Bone marrow (tissue), 2 donors: Measurements from ENCODE around the gene TOMM40.
A peak's percentile ranks its signal among the peaks of the same experiment; 100 is the strongest.

Source experiments
- DNase-seq, 2 donors: peaks; one replicate each; lab custom pipeline; 2025; lab: John Stamatoyannopoulos, UW

TOMM40 gene

DNA sequence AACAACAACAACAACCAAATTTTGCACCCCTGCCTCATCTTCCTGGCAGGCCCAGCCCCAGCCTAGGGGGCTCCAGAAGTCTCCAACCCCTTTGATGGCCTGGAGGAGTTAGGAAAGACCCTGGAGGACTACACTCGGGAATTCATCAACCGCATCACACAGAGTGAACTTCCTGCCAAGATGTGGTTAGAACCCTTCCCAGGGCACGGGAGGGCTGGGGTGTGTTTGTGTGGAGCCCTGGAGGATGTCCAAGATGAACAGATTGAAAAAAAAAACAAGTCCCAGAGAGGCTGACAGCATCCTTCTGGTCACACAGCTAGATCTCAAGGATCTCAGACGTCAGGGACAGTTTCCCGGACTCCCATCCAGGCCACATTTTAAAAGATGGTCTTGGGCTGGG lies 36.7 kb downstream of the TOMM40 start:
- no peak for DNase-seq

DNA sequence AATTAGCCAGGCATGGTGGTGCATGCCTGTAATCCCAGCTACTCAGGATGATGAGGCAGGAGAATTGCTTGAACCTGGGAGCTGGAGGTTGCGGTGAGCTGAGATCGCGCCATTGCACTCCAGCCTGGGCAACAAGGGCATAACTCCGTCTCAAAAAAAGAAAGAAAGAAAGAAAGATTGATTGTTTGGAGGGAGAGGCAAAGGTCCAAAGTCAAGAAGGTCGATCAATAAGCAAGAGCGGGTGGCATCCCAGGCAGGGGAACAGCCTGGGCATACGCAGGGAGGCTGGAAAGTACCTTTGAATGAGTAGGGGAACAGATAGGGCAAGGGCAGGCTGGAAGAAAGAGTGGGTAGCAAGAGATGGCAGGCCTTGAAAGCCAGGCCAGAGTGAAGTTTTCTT lies 39.0 kb downstream of the TOMM40 start:
- no peak for DNase-seq

DNA sequence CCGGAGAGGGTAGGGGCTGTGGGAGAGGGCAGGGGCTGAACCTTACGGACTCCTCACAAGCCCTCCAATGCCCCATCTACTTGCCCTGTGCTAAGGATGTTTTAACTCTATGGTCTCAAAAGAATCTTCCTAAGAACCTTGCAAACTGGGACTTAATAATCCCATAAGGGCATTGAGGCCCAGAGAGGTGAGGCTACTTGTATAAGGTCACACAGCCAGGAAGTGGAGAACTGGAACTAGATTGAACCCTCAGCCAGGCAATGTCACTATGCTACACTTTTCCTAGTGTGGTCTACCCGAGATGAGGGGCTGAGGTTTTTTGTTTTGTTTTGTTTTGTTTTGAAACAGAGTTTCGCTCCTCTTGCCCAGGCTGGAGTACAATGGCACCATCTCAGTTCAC lies 40.5 kb downstream of the TOMM40 start:
- no peak for DNase-seq

DNA sequence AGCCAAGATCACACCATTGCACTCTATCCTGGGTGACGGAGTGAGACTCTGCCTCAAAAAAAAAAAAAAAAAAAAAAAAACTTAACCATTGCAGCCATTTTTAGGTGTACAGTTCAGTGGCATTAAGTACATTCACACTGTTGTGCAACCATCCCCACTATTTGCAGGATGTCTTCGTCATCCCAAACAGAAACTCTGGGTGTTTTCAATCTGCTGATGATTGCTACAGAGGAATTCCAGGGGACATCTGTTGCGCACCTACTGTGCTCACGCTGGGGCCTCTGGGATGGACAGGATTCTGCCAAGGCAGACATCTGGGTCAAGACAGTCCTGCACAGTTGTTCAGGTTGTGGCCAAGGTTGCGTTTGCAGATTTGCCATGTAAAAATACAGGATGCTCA lies 48.6 kb downstream of the TOMM40 start:
- DNase-seq = no peak

DNA sequence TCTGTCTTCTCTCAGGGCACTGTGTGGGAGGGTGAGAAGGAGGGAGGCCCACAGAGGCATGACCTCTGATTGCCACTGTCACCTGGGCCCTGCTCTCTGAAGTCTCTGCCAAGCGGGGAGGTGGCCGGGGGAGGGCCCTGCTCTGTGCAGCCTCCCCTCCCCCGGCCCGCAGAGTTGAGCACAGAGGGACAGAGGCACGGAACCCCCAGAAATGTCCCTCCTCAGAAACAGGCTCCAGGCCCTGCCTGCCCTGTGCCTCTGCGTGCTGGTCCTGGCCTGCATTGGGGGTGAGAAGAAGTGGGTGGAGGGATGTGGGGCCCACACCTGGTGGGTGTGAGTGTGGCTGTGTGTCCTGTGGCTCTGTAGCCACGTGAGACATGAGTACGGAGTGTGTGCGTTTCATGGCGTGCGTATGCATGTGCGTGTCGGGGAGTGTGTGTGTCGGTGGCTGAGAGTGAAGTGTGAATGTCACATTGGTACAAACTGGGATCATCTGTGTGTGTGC lies 51.1 kb downstream of the TOMM40 start, which contains the start of gene APOC4:
Gene APOC4, plus strand, starts transcription at position 171 of the 505 bp plus-strand sequence. Its CDS starts 41 bp downstream, at position 212.
- no peak for DNase-seq

DNA sequence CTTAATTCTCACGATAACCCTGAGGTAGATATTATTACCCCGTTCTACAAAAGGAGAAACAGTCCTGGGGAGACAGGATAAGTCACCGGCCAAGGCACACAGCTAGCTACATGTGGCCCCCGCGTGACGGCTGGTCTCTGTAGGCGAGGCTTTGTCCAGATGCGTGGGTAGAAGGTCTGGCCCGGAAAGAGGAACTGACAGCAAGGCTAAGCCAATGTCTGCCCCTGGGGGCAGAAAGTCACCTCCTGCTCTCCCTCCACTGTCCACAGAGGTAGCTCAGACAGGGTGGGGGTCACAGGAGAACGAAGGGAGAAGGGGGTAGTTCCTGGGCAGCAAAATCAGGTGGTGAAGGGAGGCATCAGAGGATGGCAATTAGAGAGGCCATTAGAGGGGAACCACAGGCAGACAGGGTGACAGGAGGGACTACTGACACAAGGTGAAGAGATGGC lies 52.8 kb downstream of the TOMM40 start:
- peak; percentile 30 to 31 for DNase-seq

DNA sequence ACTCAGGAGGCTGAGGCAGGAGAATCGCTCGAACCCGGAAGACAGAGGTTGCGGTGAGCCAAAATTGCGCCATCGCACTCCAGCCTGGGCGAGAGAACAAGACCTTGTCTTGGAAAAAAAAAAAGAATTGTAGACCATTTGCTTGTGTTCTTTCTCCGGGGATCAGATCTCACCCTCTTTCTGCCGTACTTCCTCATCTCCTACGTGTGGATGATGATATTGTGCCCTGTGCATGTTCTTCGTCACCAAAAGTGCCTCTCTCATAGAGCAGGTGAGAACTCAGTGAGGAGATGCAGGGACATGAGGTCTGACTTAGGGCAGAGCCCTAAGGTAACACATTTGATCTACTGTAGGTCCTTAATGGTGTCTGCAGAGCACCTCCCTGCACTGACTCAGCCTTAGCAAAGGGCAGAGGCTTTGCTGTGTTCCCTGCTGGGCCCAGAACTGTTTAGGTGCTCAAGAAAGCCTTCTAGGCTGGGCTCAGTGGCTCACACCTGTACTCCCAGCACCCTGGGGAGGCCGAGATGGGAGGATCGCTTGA lies 56.1 kb downstream of the TOMM40 start:
- no peak for DNase-seq

DNA sequence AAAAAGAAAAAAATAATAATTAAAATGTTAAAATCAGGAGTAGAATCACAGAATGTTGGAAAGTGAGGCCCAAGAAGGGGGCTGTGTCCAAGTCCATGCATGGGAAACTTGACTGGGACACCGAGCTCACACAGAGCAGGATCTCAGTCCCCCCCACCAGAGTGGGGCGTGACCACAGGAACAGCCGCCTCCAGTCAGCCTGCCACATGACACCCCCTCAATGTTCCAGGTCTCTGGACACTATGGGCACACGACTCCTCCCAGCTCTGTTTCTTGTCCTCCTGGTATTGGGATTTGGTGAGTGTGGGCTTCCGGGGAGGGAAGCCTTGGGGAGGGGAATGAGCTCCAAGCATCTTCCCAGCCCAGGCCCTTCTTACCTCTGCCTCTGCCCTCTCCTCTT lies 57.2 kb downstream of the TOMM40 start:
- no peak for DNase-seq

DNA sequence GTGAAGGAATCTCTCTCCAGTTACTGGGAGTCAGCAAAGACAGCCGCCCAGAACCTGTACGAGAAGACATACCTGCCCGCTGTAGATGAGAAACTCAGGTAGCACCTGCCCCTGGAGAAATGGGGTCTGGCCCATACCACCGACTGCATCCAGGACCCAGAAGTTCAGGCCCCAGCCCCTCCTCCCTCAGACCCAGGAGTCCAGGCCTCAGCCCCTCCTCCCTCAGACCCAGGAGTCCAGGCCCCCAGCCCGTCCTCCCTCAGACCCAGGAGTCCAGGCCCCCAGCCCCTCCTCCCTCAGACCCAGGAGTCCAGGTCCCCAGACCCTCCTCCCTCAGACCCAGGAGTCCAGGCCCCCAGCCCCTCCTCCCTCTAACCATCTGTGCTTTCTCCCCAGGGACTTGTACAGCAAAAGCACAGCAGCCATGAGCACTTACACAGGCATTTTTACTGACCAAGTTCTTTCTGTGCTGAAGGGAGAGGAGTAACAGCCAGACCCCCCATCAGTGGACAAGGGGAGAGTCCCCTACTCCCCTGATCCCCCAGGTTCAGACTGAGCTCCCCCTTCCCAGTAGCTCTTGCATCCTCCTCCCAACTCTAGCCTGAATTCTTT lies 57.8 kb downstream of the TOMM40 start:
- DNase-seq = no peak

DNA sequence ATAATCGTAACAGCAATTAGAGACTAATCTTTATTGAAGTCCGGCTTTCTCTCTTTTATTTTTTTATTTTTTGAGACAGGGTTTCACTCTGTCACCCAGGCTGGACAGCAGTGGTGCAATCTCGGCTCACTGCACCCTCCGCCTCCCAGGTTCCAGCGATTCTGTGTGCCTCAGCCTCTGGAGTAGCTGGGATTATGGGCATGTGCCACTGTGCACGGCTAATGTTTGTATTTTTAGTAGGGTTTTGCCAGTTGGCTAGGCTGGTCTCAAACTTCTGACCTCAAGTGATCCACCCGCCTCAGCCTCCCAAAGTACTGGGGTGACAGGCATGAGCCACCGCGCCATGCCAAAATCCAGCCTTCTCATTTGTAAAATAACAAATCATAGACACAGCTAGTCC lies 58.5 kb downstream of the TOMM40 start:
- no peak for DNase-seq

DNA sequence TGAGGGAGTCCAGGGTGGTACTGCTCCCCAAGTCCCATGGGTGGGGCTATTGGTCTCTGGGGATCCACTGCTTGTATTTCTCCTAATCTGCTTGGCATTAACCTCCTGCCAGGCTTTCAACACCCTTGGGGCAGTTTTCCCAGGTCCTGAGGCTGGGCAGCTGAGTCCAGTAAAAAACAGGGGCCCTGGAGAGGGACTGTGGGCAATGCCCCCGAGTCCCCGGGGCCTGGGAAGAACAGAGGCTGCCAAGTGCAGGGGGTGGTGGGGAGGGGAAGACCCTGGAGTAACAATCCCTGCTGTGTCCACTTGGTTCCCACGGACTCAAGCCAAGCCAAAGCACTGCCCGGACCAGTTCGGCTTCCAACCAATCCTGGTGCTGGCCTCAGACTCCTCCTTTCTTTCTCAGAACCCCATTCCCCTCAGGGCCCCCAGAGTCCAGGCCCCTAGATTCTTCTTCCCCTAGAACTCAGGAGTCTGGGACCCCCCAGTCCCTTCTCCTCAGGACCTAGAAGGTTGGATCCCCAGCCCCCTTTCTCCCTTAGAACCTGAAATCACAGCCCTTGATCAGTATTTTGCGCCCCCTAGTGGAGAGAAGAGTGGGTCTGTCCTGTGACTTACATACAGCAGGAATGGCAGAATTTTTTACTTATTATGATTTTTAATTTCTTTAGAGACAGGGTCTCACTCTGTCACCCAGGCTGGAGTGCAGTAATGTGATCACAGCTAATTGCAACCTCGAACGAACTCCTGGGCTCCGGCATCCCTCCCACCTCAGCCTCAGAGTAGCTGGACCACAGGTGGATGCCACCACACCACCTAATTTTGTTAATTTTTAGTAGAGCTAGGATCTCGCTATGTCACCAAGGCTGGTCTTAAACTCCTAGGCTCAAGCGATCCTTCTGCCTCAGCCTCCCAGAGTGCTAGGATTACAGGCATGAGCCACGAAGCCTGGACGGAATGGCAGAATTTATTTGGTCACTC lies 60.4 kb downstream of the TOMM40 start:
- DNase-seq = peak; percentile 15 to 53
